Thoracic aorta (tissue), 2 donors: ENCODE measurements around the gene PIK3C2A. TPM values are rescaled to one million over a fixed set of nuclear protein-coding genes. Genes with fewer than 3 reads are reported as not detected.

ENCODE experiments used
- ATAC-seq: fragments of 150-250 bp; one replicate; pipeline ENCODE4 v1.8.0; 2017; ENCODE audit warnings: low read depth; ENCODE audit not compliant: insufficient number of reproducible peaks, low FRiP score
- DNase-seq: peaks from one replicate; pipeline ENCODE4 v3.0.0-alpha.2; 2020; ENCODE audit warnings: low spot score
- H3K27ac ChIP-seq, 2 donors: fragments of 200-600 bp; sonication (generic); 1 replicate in 1 of 2; 2 replicates in 1 of 2; pipeline ENCODE4 v1.5.1; 2016; ENCODE audit warnings: mild to moderate bottlenecking in 2 of 2, moderate library complexity in 2 of 2
- H3K27me3 ChIP-seq: fragments of 200-600 bp; sonication (generic); replicated peaks from 2 replicates; pipeline ENCODE4 v1.6.0; 2016; ENCODE audit warnings: mild to moderate bottlenecking; ENCODE audit not compliant: insufficient read depth
- H3K36me3 ChIP-seq: fragments of 200-600 bp; sonication (generic); one replicate; pipeline ENCODE4 v1.5.1; 2016
- H3K4me1 ChIP-seq, 2 donors: fragments of 200-600 bp; sonication (generic); 1 replicate in 1 of 2; 2 replicates in 1 of 2; pipeline versions ENCODE4 v1.5.1 to v1.6.0; 2016; ENCODE audit warnings: low read depth in 2 of 2, mild to moderate bottlenecking in 1 of 2; ENCODE audit not compliant: control insufficient read depth in 1 of 2
- H3K4me3 ChIP-seq: fragments of 200-600 bp; sonication (generic); 2 replicates; pipeline ENCODE4 v1.5.1; 2016; ENCODE audit warnings: mild to moderate bottlenecking
- H3K9me3 ChIP-seq: fragments of 200-600 bp; sonication (generic); 2 replicates; pipeline ENCODE4 v1.5.1; 2016
- total RNA-seq, 2 donors: library from RNA; depleted of rRNA; stranded (reverse); fragments of >200 nt; gene quantifications; one replicate each; pipeline versions ENCODE4 v1.1.0 to v1.2.3, GENCODE V29; 2016
- TF ChIP-seq, protein P1 (sequence below): fragments of 200-600 bp; sonication (generic); IDR thresholded peaks from one replicate; pipeline ENCODE4 v1.5.1; 2019; ENCODE audit warnings: antibody characterized with exemption

The PIK3C2A gene
- total RNA-seq, 2 donors from 2014 or later: 51.3 to 109 TPM

DNA sequence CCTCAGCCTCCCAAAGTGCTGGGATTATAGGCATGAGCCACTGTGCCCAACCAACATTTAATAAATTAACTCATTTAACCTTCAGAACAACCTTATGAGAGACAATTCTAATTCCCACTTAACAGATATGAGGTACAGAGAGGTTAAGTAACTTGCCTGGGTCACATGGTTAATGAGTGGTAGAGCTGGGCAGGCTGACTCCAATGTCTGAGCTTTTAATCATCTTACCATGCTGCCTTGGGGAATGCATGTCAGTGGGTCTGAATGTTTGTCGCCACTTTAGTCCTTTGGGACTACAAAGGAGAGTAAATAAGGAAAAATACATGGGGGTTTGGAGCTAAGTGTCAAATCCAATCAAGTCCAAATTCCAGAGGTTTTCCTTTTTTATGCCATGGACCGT lies 11.2 kb upstream of the PIK3C2A start:
- DNase-seq (no peak), ATAC-seq (no peak)

DNA sequence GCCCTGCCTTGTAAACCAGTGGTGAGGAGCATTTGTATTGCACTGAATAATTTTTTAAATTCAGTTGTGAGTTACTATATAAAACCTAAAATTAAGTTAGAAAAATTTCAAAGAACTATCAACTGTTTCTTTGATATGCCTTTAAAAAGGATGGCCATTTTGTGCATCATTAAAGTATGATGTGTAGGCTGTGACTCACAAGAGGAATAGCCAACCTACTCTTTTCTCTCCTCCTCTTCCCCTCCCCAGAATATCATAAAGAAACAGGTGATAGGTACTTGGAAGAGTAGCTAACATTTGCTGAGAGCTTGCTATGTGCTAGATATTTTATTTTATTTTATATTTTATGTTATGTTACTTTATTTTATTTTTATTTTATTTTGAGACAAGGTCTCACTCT lies 10.6 kb upstream of the PIK3C2A start:
- TF ChIP-seq, protein P1, sequence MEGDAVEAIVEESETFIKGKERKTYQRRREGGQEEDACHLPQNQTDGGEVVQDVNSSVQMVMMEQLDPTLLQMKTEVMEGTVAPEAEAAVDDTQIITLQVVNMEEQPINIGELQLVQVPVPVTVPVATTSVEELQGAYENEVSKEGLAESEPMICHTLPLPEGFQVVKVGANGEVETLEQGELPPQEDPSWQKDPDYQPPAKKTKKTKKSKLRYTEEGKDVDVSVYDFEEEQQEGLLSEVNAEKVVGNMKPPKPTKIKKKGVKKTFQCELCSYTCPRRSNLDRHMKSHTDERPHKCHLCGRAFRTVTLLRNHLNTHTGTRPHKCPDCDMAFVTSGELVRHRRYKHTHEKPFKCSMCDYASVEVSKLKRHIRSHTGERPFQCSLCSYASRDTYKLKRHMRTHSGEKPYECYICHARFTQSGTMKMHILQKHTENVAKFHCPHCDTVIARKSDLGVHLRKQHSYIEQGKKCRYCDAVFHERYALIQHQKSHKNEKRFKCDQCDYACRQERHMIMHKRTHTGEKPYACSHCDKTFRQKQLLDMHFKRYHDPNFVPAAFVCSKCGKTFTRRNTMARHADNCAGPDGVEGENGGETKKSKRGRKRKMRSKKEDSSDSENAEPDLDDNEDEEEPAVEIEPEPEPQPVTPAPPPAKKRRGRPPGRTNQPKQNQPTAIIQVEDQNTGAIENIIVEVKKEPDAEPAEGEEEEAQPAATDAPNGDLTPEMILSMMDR: no peak
- no peak for DNase-seq
- Histone ChIP-seq H3K4me3 (no peak overlapping the region), H3K36me3 (no peaks in the 10 kb centered on the region), H3K27ac (no peak overlapping the region), H3K27me3 (no peaks in the 10 kb centered on the region), H3K4me1 (no peaks in the 10 kb centered on the region), H3K9me3 (no peaks in the 10 kb centered on the region)
- no peak for ATAC-seq

More for the DNA sequence above, 11.2 kb upstream of the PIK3C2A start:
- H3K27me3 ChIP-seq: no peaks in the 10 kb centered on the region
- H3K36me3 ChIP-seq: no peaks in the 10 kb centered on the region
- no peaks in the 10 kb centered on the region for H3K4me1 ChIP-seq
- TF ChIP-seq, protein P1: no peak
- H3K4me3 ChIP-seq: no peak overlapping the region
- no peaks in the 10 kb centered on the region for H3K9me3 ChIP-seq
- H3K27ac ChIP-seq: no peak overlapping the region

DNA sequence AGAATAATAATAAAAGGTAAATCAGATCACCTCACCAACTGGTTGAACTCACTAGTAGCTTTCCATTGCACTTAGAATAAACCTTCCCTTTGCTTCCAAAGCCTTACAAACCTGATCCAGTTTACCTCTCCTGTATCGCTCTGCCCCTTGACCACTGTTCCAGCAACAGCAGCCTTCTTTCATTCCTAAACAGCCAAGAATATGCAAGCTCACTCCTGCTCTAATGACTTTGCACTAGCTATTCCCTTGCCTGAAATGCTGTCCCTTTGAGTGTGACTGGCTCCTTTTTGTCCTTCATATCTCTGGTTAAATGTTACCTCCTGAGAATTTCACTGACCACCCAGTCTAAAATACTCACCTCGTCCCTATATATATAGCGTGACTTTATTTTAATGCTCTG lies 9.6 kb upstream of the PIK3C2A start:
- Histone ChIP-seq H3K4me3 (no peak overlapping the region), H3K27me3 (no peaks in the 10 kb centered on the region), H3K9me3 (no peaks in the 10 kb centered on the region), H3K27ac (no peak overlapping the region), H3K4me1 (no peaks in the 10 kb centered on the region), H3K36me3 (no peaks in the 10 kb centered on the region)
- DNase-seq: no peak
- TF ChIP-seq, protein P1: no peak
- no peak for ATAC-seq

DNA sequence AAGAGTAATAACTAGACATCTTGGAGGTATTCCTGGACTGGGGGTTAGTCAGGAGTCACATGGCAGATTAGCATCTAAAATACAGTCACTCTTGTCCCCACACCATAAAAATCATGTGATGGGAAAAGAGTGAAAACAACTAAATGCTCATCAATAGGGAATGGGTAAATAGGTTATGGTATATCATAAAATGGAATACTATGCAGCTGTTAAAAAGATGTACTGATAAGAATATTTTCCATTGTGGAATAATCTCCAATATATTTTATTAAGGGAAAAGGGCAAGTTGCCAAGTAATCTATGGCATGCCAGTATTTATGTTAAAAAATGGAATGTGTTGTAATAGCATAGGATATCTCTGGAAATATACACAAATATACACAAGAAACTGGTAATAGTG lies 6.6 kb upstream of the PIK3C2A start:
- no peak for ATAC-seq

DNA sequence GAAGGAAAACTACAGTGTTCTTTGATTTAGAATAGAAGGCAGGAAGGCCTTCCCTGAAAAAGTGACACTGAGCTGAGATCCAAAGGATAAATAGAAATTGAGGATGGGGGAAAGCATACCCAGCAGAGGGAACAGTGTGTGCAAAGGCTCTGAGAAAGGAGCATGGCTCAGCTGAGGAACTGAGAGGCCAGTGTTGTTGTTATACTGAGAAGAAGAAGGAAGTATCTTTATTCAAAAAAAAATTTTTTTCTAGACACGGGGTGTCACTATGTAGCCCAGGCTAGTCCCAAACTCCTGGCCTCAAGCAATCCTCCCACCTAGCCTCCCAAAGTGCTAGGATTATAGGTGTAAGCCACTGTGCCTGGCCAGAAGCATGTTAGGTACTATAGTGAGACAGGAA lies 3.5 kb upstream of the PIK3C2A start:
- DNase-seq (no peak), ATAC-seq (no peak)
- Histone ChIP-seq H3K36me3 (no peaks in the 10 kb centered on the region), H3K4me1 (peaks cover 10 to 16% of the 10 kb centered on the region in 2 donors), H3K4me3 (no peak overlapping the region), H3K27me3 (no peaks in the 10 kb centered on the region), H3K27ac (no peak overlapping the region), H3K9me3 (no peaks in the 10 kb centered on the region)
- TF ChIP-seq, protein P1: no peak

More for the DNA sequence above, 6.6 kb upstream of the PIK3C2A start:
- Histone ChIP-seq H3K9me3 (no peaks in the 10 kb centered on the region), H3K27ac (no peak overlapping the region), H3K36me3 (no peaks in the 10 kb centered on the region), H3K27me3 (no peaks in the 10 kb centered on the region), H3K4me1 (no peaks in the 10 kb centered on the region), H3K4me3 (no peak overlapping the region)
- TF ChIP-seq, protein P1: no peak
- no peak for DNase-seq
